ENCODE data around the gene COPS9.

- TF ChIP-seq CTCF (conservative IDR thresholded peaks at IDR 0.05 in 1 of 2, IDR thresholded peaks at IDR 0.05 in 1 of 2; ENCODE audit: extremely low read depth in 1 of 2, insufficient read depth in 1 of 2, low read depth in 1 of 2, low read length in 2 of 2), result no peak
- TF ChIP-seq EZH2 (IDR thresholded peaks at IDR 0.05; ENCODE audit: borderline replicate concordance, low read length), result no peak
Observed at GRCh38 chr2:240182476-240182875, 46.4 kb upstream of the COPS9 start.
